Nephron progenitor cell (in vitro differentiated cells): ENCODE data around the gene CYP2A13.
"Not testable (repeated sequence)": the region's sequence is repeated elsewhere in the genome, so short reads cannot be mapped to it uniquely, and the experiment has no call there.

Experiments used
- DNase-seq: peaks from one replicate; pipeline ENCODE4 v3.0.0; 2021
- H3K27ac Mint-ChIP-seq: 2 replicates; pipeline ENCODE4 v1.8.0; 2021; ENCODE audit warnings: mild to moderate bottlenecking, moderate library complexity, mixed read lengths
- H3K27me3 Mint-ChIP-seq: 2 replicates; pipeline ENCODE4 v1.8.0; 2021; ENCODE audit warnings: mild to moderate bottlenecking, low read depth, mixed read lengths; ENCODE audit not compliant: poor library complexity
- H3K36me3 Mint-ChIP-seq: 2 replicates; pipeline ENCODE4 v1.8.0; 2021; ENCODE audit warnings: low read depth, mixed read lengths
- H3K4me1 Mint-ChIP-seq: 2 replicates; pipeline ENCODE4 v1.8.0; 2021; ENCODE audit warnings: mixed read lengths
- H3K4me3 Mint-ChIP-seq: 2 replicates; pipeline ENCODE4 v1.8.0; 2021; ENCODE audit warnings: mild to moderate bottlenecking, moderate library complexity, mixed read lengths
- H3K9me3 Mint-ChIP-seq: 2 replicates; pipeline ENCODE4 v1.8.0; 2021; ENCODE audit warnings: mild to moderate bottlenecking, moderate library complexity, mixed read lengths
- TF ChIP-seq, protein P1 (sequence below): fragments of 200-600 bp; sonication (generic); IDR thresholded peaks from 2 replicates; pipeline ENCODE4 v1.5.0; 2021; ENCODE audit warnings: antibody characterized with exemption

Gene CYP2A13, protein sequence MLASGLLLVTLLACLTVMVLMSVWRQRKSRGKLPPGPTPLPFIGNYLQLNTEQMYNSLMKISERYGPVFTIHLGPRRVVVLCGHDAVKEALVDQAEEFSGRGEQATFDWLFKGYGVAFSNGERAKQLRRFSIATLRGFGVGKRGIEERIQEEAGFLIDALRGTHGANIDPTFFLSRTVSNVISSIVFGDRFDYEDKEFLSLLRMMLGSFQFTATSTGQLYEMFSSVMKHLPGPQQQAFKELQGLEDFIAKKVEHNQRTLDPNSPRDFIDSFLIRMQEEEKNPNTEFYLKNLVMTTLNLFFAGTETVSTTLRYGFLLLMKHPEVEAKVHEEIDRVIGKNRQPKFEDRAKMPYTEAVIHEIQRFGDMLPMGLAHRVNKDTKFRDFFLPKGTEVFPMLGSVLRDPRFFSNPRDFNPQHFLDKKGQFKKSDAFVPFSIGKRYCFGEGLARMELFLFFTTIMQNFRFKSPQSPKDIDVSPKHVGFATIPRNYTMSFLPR

DNA sequence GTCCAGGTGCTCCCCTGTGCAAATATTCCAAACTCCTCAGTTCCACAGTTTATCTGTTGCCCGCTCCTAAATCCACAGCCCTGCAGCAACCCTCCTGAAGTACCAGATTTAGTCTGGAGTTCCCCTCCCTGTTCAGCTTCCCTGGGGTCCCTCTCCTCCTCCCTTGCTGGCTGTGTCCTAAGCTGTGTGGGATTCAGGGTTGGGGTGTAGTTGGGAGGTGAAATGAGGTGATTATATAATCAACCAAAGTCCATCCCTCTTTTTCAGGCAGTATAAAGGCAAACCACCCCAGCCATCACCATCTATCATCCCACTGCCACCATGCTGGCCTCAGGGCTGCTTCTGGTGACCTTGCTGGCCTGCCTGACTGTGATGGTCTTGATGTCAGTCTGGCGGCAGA lies at the start of gene CYP2A13:
TSS of gene CYP2A13 (plus strand) at position 301 of the 400 bp plus-strand sequence. CDS start at position 322, 21 bp downstream.
- Mint-ChIP-seq H3K4me1 (no peaks in the 10 kb centered on the region), H3K27ac (no peak within 1 kb of the TSS), H3K9me3 (no peaks in the 10 kb centered on the region), H3K27me3 (peaks cover 89% of the 10 kb centered on the region), H3K36me3 (no peaks in the 10 kb centered on the region), H3K4me3 (no peak within 1 kb of the TSS)
- TF ChIP-seq, protein P1, sequence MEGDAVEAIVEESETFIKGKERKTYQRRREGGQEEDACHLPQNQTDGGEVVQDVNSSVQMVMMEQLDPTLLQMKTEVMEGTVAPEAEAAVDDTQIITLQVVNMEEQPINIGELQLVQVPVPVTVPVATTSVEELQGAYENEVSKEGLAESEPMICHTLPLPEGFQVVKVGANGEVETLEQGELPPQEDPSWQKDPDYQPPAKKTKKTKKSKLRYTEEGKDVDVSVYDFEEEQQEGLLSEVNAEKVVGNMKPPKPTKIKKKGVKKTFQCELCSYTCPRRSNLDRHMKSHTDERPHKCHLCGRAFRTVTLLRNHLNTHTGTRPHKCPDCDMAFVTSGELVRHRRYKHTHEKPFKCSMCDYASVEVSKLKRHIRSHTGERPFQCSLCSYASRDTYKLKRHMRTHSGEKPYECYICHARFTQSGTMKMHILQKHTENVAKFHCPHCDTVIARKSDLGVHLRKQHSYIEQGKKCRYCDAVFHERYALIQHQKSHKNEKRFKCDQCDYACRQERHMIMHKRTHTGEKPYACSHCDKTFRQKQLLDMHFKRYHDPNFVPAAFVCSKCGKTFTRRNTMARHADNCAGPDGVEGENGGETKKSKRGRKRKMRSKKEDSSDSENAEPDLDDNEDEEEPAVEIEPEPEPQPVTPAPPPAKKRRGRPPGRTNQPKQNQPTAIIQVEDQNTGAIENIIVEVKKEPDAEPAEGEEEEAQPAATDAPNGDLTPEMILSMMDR = no peak
- no peak for DNase-seq

DNA sequence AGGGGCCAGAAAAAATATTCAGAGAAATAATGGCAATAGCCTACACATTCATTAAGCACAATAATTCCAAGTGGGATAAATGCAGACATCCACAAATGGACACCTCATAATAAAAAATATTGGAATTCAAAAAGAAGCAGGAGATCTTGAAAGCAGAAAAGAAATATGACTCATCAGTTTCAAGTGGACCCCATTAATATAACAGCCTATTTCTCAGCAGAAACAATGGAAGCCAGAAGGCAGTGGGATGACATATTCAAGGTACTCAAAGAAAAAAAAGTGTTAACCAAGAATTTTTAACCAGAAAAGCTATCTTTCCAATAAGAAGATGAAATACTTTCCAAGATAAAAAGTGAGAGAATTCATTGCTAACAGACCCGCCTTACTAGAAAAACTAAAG lies 48.4 kb upstream of the CYP2A13 start:
- Mint-ChIP-seq H3K4me1 (no peaks in the 10 kb centered on the region), H3K4me3 (no peak overlapping the region), H3K9me3 (peaks cover 21% of the 10 kb centered on the region), H3K36me3 (no peaks in the 10 kb centered on the region), H3K27ac (no peak overlapping the region), H3K27me3 (peaks cover 10% of the 10 kb centered on the region)
- no peak for DNase-seq
- TF ChIP-seq, protein P1 = no peak

DNA sequence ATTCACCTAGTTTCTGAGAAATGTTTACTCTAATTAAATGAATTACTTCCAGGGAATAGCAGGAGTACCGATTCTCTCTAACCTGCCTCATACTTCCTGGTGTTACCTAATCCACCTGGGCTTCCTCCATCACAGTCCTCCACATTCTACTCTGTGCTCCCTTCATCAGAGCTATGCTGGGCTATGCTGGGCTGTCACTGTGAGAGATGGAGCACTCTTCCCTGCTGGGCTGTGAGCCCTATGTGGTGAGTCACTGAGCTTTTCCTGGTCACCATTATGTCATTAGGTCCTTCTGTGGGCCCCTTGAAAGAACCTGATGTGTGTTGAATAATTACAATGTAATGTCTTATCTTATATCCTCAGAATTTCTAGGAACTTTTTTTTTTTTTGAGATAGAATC lies 43.2 kb upstream of the CYP2A13 start:
- H3K9me3 Mint-ChIP-seq, DNase-seq, H3K36me3 Mint-ChIP-seq, H3K27ac Mint-ChIP-seq, H3K4me1 Mint-ChIP-seq, H3K4me3 Mint-ChIP-seq: not testable (repeated sequence)
- H3K27me3 Mint-ChIP-seq = peaks cover 17% of the 10 kb centered on the region

DNA sequence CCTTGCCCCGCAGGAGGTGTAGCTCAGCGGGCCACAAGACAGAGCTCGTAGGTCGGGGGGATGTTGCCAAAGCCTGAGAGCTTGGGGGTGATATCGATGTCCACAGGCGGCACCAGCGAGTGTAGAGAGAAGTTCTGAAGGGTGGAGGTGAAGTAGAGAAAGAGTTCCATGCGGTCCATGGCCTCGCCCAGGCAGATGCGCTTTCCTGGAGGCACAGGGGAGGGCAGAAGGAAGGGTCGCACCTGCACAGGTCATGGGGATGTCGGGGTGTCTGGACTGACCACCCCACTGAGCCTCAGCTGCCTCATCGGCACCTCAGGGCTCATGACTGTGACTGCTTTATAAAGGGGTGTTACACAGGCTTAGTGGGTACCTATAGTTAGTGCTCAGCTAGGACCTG lies 37.8 kb upstream of the CYP2A13 start:
- no peak for DNase-seq
- no peaks in the 10 kb centered on the region for H3K9me3 Mint-ChIP-seq
- H3K4me1 Mint-ChIP-seq = no peaks in the 10 kb centered on the region
- H3K36me3 Mint-ChIP-seq = no peaks in the 10 kb centered on the region
- H3K27ac Mint-ChIP-seq = no peak overlapping the region
- peaks cover 45% of the 10 kb centered on the region for H3K27me3 Mint-ChIP-seq
- H3K4me3 Mint-ChIP-seq = no peak overlapping the region
- TF ChIP-seq, protein P1 = no peak

DNA sequence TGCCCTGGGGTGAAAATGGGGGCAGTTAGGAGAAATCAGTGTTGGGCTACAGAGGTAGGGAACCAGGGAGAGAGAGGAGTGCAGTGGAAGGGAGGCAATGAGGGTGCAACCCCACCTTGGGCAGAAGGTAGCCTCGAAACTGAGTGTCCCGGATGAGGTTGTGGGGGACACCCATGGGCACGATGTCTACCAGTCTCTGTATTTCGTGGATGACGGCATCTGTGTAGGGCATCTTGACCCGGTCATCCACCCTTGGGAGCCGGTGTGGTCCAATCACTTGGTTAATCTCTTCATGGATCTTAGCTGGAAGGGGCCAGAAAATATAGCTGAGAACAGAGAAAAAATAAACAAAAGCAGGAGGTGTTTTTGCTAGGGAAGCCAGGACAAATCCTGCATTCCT lies 36.1 kb upstream of the CYP2A13 start:
- Mint-ChIP-seq H3K27ac (peak overlapping the region; percentile 42), H3K27me3 (peaks cover 55% of the 10 kb centered on the region)
- H3K4me1 Mint-ChIP-seq, H3K4me3 Mint-ChIP-seq, DNase-seq, H3K9me3 Mint-ChIP-seq, H3K36me3 Mint-ChIP-seq: not testable (repeated sequence)

DNA sequence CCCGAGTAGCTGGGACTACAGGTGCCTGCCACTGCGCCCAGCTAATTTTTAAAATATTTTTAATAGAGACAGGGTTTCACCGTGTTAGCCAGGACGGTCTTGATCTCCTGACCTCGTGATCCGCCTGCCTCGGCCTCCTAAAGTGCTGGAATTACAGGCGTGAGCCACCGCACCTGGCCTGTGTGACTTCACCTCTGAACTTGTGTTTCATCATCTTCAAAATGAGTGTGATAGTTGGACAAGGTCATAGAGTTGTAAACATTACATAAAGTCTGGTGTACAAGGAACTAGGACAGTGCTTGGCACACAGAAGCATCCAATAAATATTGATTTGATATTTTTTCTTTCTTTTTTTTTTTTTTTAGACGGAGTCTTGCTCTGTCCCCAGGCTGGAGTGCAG lies 34.9 kb upstream of the CYP2A13 start:
- not testable (repeated sequence) for H3K9me3 Mint-ChIP-seq, H3K4me1 Mint-ChIP-seq, DNase-seq, H3K36me3 Mint-ChIP-seq, H3K27ac Mint-ChIP-seq, H3K4me3 Mint-ChIP-seq
- peaks cover 52% of the 10 kb centered on the region for H3K27me3 Mint-ChIP-seq

DNA sequence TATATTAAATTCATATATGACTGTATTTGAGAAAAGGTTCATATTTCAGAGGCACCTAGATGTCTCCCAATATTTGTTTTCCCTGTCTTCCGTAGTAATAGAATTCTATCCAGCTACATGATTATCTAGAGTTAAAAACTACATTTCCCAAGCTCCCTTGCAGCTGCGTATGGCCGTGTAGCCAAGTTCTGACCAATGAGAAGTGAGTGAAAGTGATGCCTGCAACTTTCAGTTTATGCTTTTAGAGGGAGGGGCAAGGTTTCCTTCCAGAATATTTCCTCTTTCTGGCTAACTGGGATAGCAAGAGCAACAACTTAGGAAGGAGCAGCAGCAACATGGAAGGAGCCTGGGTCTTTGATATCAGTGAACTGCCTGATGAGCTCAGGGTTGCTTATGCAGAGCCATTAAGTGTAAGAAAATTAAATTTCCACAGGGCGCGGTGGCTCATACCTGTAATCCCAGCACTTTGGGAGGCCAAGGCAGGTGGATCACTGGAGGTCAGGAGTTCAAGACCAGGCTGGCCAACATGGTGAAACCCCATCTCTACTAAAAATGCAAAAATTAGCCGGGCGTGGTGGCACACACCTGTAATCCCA lies 23.2 kb upstream of the CYP2A13 start:
- Mint-ChIP-seq H3K4me3 (no peak overlapping the region), H3K36me3 (no peaks in the 10 kb centered on the region), H3K4me1 (no peaks in the 10 kb centered on the region), H3K27me3 (peaks cover 58% of the 10 kb centered on the region), H3K27ac (no peak overlapping the region), H3K9me3 (no peaks in the 10 kb centered on the region)
- DNase-seq = no peak
- TF ChIP-seq, protein P1 = no peak
